Upper lobe of left lung (tissue), 6 donors: ENCODE measurements around the gene FYB1. TPM values are rescaled to one million over a fixed set of nuclear protein-coding genes. Genes with fewer than 3 reads are reported as not detected.

Experiments
- ATAC-seq, 2 donors: fragments of 200-7000 bp; cut with Tn5 transposase; one replicate each; pipeline ENCODE4 v1.9.1; 2022; ENCODE audit warnings: mild to moderate bottlenecking in 2 of 2, moderate library complexity in 2 of 2; ENCODE audit not compliant: low FRiP score in 2 of 2
- DNase-seq, 2 donors: peaks; one replicate each; pipeline ENCODE4 v3.0.0-alpha.2; 2019 to 2020
- H3K27ac ChIP-seq, 4 donors: fragments of 200-600 bp; sonication (generic); one replicate each; pipeline ENCODE4 v1.5.1; 2016 to 2019
- H3K27me3 ChIP-seq, 4 donors: fragments of 200-600 bp; sonication (generic); one replicate each; pipeline ENCODE4 v1.5.1; 2017 to 2019
- H3K36me3 ChIP-seq, 4 donors: fragments of 200-600 bp; sonication (generic); one replicate each; pipeline ENCODE4 v1.5.1; 2016 to 2019
- H3K4me1 ChIP-seq, 4 donors: fragments of 200-600 bp; sonication (generic); one replicate each; pipeline ENCODE4 v1.5.1; 2018 to 2019
- H3K4me3 ChIP-seq, 4 donors: fragments of 200-600 bp; sonication (generic); one replicate each; pipeline ENCODE4 v1.5.1; 2017 to 2019; ENCODE audit warnings: mild to moderate bottlenecking in 2 of 4, moderate library complexity in 1 of 4
- H3K9me3 ChIP-seq, 4 donors: fragments of 200-600 bp; sonication (generic); one replicate each; pipeline ENCODE4 v1.5.1; 2018 to 2019
- EP300 ChIP-seq, 4 donors: sonication (generic); formaldehyde crosslinking; IDR thresholded peaks; one replicate each; pipeline ENCODE4 v1.5.1; 2017; ENCODE audit warnings: antibody characterized with exemption in 4 of 4, control low read depth in 2 of 4
- POLR2A ChIP-seq, 4 donors: fragments of 450-650 bp; IDR thresholded peaks; one replicate each; pipeline ENCODE4 v1.5.1; 2016 to 2017; ENCODE audit warnings: antibody characterized with exemption in 4 of 4, mild to moderate bottlenecking in 2 of 4
- POLR2AphosphoS5 ChIP-seq, 2 donors: sonication (generic); formaldehyde crosslinking; IDR thresholded peaks; one replicate each; pipeline ENCODE4 v1.5.1; 2017; ENCODE audit warnings: antibody characterized with exemption in 2 of 2
- WGBS, 2 donors: methylation state at CpG; one replicate each; pipeline ENCODE4 v1.1.5; 2017 to 2018; 5-methylcytosine and 5-hydroxymethylcytosine counted together
- total RNA-seq, 6 donors: library from RNA; depleted of rRNA in 4 of 6; stranded (reverse); fragments of >200 nt in 4 of 6; gene quantifications; one replicate each; pipeline versions ENCODE4 v1.1.0 to v1.2.1, GENCODE V29; 2016 to 2021
- TF ChIP-seq, protein P1 (sequence below), 6 experiments: fragments of 450-650 bp in 4 of 6; fragments of 200-600 bp in 2 of 6; sonication (generic) in 2 of 6; IDR thresholded peaks; one replicate each; pipeline ENCODE4 v1.5.1; 2016 to 2019; ENCODE audit warnings: antibody characterized with exemption in 6 of 6
- donor health status: DM: no; HTN: no; CAD: no; lungs with moderate emphysema.
- donor health status: DM: no; HTN: yes; CAD: no; lungs with severe emphysema.

Gene FYB1
- total RNA-seq, 6 donors from 2014 or later: 24.0 to 97.4 (median 42.5) TPM

DNA sequence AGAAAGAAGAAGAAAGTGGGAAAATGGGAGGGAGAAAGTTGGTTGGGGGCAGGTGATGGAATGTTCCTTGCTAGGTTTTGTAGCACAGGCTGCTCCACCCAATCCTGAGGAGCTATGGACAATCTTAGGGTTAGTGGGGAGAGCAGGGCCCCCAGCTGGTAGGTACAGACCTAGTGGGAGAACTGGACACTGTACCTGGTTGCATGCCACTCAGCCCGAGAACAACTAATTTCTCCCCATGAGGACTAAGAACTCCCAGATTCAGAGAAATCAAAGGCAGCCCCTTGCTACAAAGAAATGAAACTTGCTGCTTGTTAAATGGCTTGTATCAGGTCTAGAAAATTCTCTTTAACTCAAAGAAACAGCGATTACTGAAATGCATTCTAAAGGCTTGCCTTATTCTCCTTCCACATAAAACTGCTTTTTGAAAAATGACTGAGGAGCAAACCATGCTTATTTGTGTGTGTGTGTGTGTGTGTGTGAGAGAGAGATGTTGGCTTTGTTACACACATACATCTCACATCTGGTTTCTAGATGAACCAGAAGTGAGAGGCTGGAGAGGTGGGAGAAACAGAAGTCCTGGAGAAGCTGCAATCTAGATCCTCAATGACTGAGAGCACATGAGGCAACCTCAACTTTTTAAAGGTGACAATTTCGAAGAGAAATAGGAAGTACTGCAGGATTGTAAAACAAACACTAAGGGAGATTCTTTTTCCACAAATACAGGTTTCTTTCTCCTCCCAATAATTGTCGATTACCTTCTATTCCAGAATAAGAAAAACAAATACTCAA lies 28.9 kb downstream of the FYB1 start:
- no peak overlapping the region for H3K4me3 ChIP-seq
- DNase-seq (no peak), ATAC-seq (no peak)
- H3K36me3 ChIP-seq: no peaks in the 10 kb centered on the region
- no peaks in the 10 kb centered on the region for H3K27me3 ChIP-seq
- 71 to 77% methylated on average over 4 of the region's 4 CpGs for WGBS, 2 donors
- H3K4me1 ChIP-seq: peaks cover 0 to 5% (median 4%) of the 10 kb centered on the region in 4 donors
- H3K27ac ChIP-seq: no peak overlapping the region
- TF ChIP-seq, protein P1, sequence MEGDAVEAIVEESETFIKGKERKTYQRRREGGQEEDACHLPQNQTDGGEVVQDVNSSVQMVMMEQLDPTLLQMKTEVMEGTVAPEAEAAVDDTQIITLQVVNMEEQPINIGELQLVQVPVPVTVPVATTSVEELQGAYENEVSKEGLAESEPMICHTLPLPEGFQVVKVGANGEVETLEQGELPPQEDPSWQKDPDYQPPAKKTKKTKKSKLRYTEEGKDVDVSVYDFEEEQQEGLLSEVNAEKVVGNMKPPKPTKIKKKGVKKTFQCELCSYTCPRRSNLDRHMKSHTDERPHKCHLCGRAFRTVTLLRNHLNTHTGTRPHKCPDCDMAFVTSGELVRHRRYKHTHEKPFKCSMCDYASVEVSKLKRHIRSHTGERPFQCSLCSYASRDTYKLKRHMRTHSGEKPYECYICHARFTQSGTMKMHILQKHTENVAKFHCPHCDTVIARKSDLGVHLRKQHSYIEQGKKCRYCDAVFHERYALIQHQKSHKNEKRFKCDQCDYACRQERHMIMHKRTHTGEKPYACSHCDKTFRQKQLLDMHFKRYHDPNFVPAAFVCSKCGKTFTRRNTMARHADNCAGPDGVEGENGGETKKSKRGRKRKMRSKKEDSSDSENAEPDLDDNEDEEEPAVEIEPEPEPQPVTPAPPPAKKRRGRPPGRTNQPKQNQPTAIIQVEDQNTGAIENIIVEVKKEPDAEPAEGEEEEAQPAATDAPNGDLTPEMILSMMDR (IDR thresholded peaks at IDR 0.05): no peak
- H3K9me3 ChIP-seq: no peaks in the 10 kb centered on the region

DNA sequence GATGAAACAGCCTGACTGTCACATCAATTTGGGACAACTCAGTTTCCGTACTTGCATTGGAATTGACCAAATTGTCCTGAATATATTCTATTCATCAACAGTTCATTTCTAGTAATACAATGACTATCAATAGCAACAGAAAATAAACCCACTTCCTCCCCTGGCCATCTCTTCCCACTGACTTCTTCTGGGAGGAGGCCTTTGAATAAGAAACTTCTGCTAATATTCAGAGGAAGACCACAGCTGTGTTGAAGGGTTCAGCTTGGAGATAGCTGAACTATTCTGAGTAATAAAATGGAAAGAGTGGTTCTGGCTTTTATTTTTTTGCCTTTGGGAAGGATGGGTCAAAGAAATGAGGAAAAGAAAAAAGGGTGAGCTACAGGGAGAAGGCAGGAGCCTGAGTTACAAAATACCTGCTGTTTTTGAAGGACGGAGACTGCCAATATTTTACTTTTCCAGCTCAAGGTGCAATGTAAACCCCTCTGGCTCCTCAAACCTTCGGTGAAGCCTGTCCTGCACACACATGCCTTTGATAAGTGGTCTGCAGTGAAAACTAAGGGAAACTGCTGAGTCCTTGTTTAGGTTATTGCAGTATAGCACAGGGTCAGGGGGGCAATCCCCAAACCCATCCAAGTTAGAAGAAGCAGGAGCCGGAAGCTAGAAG lies 29.9 kb downstream of the FYB1 start:
- no peaks in the 10 kb centered on the region for H3K27me3 ChIP-seq
- TF ChIP-seq EP300 (IDR thresholded peaks at IDR 0.05): no peak
- no peak for TF ChIP-seq POLR2AphosphoS5 (IDR thresholded peaks at IDR 0.05)
- TF ChIP-seq, protein P1 (IDR thresholded peaks at IDR 0.05): no peak
- no peak for TF ChIP-seq POLR2A (IDR thresholded peaks at IDR 0.05)
- no peaks in the 10 kb centered on the region for H3K9me3 ChIP-seq
- no peak overlapping the region for H3K27ac ChIP-seq
- WGBS, 2 donors: 49 to 51% methylated on average over 4 of the region's 4 CpGs
- ATAC-seq (no peak), DNase-seq (no peak)
- H3K4me1 ChIP-seq: peaks cover 0 to 5% (median 4%) of the 10 kb centered on the region in 4 donors
- H3K4me3 ChIP-seq: no peak overlapping the region
- no peaks in the 10 kb centered on the region for H3K36me3 ChIP-seq

DNA sequence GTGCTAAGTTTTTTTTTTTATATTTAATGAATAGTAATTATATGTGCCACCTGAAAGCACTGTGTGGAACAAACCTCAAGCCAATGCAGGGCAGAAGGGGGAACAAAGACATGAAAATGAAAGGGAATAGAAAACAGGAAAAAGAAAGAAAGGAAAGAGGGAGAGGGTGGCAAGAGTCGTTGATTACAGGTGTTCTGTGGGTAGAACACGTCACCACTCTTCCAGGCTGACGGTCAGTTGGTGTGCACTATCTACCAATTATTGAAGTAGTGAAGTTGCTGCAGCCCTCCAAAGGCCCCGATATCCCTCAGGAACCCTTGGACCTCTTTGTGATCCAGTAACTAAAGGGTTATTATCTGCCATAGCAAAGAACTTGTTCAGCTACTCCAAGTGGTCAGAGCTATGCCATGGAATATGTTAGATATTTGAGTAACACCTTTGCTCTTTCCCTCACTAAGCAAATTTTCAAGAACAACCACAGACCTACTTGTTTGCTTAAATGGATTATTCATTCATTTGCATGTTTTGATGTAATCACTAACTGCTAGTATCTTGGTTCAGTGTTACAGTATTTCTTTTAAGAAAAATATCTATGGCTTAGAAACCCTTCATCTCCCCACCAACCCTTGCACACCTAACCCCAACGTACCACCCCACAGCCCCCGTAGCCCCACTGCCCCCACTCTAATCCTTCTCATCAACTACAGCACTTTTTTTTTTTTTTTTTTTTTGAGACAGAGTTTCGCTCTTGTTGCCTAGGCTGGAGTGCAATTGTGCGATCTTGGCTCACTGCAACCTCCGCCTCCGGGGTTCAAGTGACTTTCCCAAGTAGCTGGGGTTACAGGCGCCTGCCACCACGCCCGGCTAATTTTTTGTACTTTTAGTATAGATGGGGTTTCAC lies 31.3 kb downstream of the FYB1 start:
- TF ChIP-seq EP300 (IDR thresholded peaks at IDR 0.05): no peak
- no peak for TF ChIP-seq POLR2AphosphoS5 (IDR thresholded peaks at IDR 0.05)
- TF ChIP-seq POLR2A (IDR thresholded peaks at IDR 0.05): no peak
- TF ChIP-seq, protein P1 (IDR thresholded peaks at IDR 0.05): no peak
- no peak for ATAC-seq
- 56 to 73% methylated on average over 13 of the region's 13 CpGs for WGBS, 2 donors

DNA sequence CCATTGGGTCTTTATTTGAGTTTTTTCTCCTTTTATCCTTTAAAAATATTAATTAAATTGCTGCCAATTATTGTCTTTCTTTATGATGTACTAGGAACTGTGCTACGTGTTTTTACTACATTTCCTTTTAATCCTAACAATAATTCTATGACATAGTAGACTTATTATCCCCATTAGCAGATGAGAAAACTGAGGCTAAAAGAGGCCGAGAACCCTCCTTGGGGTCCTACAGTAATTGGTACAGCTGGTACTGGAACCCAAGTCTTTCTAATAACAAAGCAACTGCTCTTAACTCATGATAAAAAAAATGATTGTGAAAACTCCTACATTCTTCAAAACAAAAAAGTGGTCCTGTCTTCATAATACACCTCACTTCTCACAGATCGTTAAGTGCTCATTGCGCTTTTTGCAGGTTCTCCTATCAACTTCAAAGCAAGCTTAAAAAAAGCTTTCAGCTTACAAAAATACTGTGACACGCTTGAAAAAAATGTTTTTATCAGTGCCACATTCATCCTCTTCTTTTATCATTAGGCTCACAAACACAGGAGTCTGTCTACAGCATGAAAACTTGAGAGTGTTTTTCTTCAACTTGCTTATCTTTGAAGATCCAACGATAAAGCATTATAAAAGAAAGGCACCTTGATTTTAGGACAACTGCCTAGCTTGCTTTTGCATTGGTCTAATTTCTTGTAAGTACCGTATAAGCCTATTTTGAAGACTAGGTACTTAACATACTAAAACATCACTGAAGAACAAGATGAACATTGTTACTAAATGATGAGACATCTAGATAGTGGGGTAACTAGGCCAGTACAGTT lies 32.4 kb downstream of the FYB1 start:
- DNase-seq: no peak
- H3K27me3 ChIP-seq: no peaks in the 10 kb centered on the region
- TF ChIP-seq, protein P1 (IDR thresholded peaks at IDR 0.05): no peak
- TF ChIP-seq EP300 (IDR thresholded peaks at IDR 0.05) (no peak), POLR2A (IDR thresholded peaks at IDR 0.05) (no peak), POLR2AphosphoS5 (IDR thresholded peaks at IDR 0.05) (no peak)
- no peak overlapping the region for H3K4me3 ChIP-seq
- H3K27ac ChIP-seq: no peak overlapping the region
- no peaks in the 10 kb centered on the region for H3K9me3 ChIP-seq
- ATAC-seq: no peak
- no peaks in the 10 kb centered on the region for H3K36me3 ChIP-seq
- 72 to 82% methylated on average over 7 of the region's 7 CpGs for WGBS, 2 donors
- H3K4me1 ChIP-seq: peaks cover 0 to 5% (median 4%) of the 10 kb centered on the region in 4 donors

More for the DNA sequence above, 31.3 kb downstream of the FYB1 start:
- Histone ChIP-seq H3K27me3 (no peaks in the 10 kb centered on the region), H3K27ac (peak overlapping the region in 1 of 4 donors; percentile 29), H3K36me3 (no peaks in the 10 kb centered on the region), H3K9me3 (no peaks in the 10 kb centered on the region), H3K4me1 (peaks cover 0 to 5% (median 4%) of the 10 kb centered on the region in 4 donors), H3K4me3 (no peak overlapping the region)
- no peak for DNase-seq
